BJ (cell line): ENCODE results near the gene CKAP4. TPM values are rescaled to one million over a fixed set of nuclear protein-coding genes. Genes with fewer than 3 reads are reported as not detected.

Source experiments
- CTCF ChIA-PET: fragments of 350-600 bp; formaldehyde crosslinking; extraction: SDS; loops from one replicate; lab custom pipeline; 2021; ENCODE audit warnings: antibody characterized with exemption, inconsistent platforms; lab: Yijun Ruan, JAX
- POLR2A ChIA-PET: fragments of 300-600 bp; sonication (Branson Sonifier 250); formaldehyde crosslinking; extraction: SDS; loops from one replicate; lab custom pipeline; 2021; ENCODE audit warnings: antibody characterized with exemption; lab: Charles Lee
- DNase-seq: peaks from one replicate; pipeline ENCODE4 v3.0.0-alpha.2; 2011; ENCODE audit warnings: low read depth
- H3K27me3 ChIP-seq: 2 replicates; pipeline ENCODE4 v1.6.0; 2011; ENCODE audit warnings: low read length; ENCODE audit not compliant: control insufficient read depth, insufficient read depth
- H3K36me3 ChIP-seq: 2 replicates; pipeline ENCODE4 v1.5.1; 2011; ENCODE audit warnings: low read length; ENCODE audit not compliant: control insufficient read depth, insufficient read depth
- H3K4me3 ChIP-seq: 2 replicates; pipeline ENCODE4 v1.5.1; 2011; ENCODE audit warnings: low read depth, mild to moderate bottlenecking, control low read depth, low read length
- polyA plus RNA-seq: library from polyadenylated mRNA; depleted of rRNA; stranded (reverse); fragments of >200 nt; gene quantifications from 2 replicates; pipeline ENCODE4 v1.2.3, GENCODE V29; 2011
- TF ChIP-seq, protein P1 (sequence below): IDR thresholded peaks from 2 replicates; pipeline ENCODE4 v1.5.1; 2011; ENCODE audit warnings: low read depth, mild to moderate bottlenecking, control low read depth, inconsistent platforms, low read length, moderate library complexity; ENCODE audit not compliant: insufficient read depth

CKAP4 gene
- polyA plus RNA-seq, 1 experiment: 315 TPM

DNA sequence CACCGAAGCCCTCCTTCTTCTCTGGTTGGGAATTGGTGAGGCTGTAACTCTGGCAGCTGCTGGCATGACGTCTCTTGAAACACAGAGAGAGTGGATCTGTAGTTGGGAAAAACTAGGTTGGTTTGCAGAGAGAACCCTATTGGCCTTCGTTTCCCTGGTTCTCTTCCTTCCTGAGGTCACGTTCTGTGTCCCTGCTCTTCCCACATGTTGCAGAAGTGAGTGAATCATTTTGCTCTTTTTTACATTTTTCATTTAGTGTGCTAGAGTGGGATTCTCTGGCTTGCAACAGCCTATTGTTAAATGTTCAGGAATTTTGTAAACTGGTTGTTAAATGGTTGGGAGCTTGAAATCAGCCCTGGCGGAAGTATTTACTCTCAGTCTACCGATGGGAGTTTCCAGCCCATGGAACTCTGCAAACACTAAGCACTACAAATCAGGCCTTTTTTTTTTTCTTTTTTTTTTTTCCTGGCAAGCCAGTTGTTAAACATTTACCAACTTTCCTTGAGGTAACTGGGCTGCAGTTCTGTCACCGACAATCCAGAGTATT lies 26.8 kb upstream of the CKAP4 start:
- no peaks in the 10 kb centered on the region for H3K36me3 ChIP-seq
- CTCF ChIA-PET: interaction anchor here (0.9 to 2.8 kb wide), 2 partner anchors 48 to 51 kb away, joined by 3 to 10 read pairs; no protein-coding TSS in a partner anchor
- TF ChIP-seq, protein P1, sequence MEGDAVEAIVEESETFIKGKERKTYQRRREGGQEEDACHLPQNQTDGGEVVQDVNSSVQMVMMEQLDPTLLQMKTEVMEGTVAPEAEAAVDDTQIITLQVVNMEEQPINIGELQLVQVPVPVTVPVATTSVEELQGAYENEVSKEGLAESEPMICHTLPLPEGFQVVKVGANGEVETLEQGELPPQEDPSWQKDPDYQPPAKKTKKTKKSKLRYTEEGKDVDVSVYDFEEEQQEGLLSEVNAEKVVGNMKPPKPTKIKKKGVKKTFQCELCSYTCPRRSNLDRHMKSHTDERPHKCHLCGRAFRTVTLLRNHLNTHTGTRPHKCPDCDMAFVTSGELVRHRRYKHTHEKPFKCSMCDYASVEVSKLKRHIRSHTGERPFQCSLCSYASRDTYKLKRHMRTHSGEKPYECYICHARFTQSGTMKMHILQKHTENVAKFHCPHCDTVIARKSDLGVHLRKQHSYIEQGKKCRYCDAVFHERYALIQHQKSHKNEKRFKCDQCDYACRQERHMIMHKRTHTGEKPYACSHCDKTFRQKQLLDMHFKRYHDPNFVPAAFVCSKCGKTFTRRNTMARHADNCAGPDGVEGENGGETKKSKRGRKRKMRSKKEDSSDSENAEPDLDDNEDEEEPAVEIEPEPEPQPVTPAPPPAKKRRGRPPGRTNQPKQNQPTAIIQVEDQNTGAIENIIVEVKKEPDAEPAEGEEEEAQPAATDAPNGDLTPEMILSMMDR: no peak
- DNase-seq: no peak
- POLR2A ChIA-PET: no interaction called here
- 0 out of 2 replicates have a peak, but pooled peaks cover 2% of the 10 kb centered on the region for H3K27me3 ChIP-seq
- no peak overlapping the region for H3K4me3 ChIP-seq

DNA sequence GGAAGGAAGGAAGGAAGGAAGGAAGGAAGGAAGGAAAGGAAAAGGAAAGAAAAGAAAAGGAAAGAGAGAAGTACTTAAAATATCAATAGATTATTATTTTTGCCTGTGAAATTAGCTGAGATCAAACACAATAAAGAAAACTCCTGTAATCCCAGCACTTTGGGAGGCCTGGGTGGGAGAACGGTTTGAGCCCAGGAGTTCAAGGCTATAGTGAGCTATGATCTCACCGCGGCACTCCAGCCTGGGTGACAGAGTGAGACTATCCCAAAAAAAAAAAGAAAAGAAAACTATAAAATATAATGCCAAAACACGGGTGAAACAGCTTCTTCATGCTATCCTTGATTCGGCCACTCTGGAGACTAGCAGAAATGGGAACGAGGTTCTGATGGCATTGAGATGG lies 26.2 kb upstream of the CKAP4 start:
- H3K27me3 ChIP-seq: 0 out of 2 replicates have a peak, but pooled peaks cover 2% of the 10 kb centered on the region
- H3K36me3 ChIP-seq: no peaks in the 10 kb centered on the region
- no peak overlapping the region for H3K4me3 ChIP-seq
- ChIA-PET POLR2A (interaction anchor here (0.6 kb wide), 1 partner anchor 31 kb away, joined by 3 read pairs; no protein-coding TSS in a partner anchor), CTCF (interaction anchor here (0.7 to 2.8 kb wide), 2 partner anchors 47 to 1845 kb away, joined by 3 to 10 read pairs; no protein-coding TSS in a partner anchor)
- DNase-seq: no peak
- TF ChIP-seq, protein P1: no peak

DNA sequence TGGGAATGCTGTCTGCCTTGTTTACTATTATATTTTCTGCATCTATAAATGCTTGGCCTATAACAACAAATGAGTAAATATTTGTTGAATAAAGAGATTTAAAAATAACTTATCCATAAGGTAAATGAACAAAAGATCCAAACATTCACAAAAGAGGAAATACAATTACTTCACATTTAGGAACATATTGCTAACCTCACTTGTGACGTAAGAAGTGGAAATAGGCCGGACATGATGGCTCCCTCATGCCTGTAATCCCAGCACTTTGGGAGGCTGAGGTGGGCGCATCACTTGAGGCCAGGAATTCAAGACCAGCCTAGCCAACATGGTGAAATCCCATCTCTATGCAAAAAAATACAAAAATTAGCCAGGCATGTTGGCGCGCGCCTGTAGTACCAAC lies 25.7 kb upstream of the CKAP4 start:
- ChIA-PET CTCF (interaction anchor here (0.7 to 2.7 kb wide), 4 partner anchors 9 to 1844 kb away, joined by 3 to 14 read pairs (median 6); no protein-coding TSS in a partner anchor), POLR2A (interaction anchor here (0.6 kb wide), 1 partner anchor 31 kb away, joined by 3 read pairs; no protein-coding TSS in a partner anchor)
- DNase-seq: no peak
- no peak overlapping the region for H3K4me3 ChIP-seq
- TF ChIP-seq, protein P1: no peak
- 0 out of 2 replicates have a peak, but pooled peaks cover 2% of the 10 kb centered on the region for H3K27me3 ChIP-seq
- H3K36me3 ChIP-seq: no peaks in the 10 kb centered on the region

DNA sequence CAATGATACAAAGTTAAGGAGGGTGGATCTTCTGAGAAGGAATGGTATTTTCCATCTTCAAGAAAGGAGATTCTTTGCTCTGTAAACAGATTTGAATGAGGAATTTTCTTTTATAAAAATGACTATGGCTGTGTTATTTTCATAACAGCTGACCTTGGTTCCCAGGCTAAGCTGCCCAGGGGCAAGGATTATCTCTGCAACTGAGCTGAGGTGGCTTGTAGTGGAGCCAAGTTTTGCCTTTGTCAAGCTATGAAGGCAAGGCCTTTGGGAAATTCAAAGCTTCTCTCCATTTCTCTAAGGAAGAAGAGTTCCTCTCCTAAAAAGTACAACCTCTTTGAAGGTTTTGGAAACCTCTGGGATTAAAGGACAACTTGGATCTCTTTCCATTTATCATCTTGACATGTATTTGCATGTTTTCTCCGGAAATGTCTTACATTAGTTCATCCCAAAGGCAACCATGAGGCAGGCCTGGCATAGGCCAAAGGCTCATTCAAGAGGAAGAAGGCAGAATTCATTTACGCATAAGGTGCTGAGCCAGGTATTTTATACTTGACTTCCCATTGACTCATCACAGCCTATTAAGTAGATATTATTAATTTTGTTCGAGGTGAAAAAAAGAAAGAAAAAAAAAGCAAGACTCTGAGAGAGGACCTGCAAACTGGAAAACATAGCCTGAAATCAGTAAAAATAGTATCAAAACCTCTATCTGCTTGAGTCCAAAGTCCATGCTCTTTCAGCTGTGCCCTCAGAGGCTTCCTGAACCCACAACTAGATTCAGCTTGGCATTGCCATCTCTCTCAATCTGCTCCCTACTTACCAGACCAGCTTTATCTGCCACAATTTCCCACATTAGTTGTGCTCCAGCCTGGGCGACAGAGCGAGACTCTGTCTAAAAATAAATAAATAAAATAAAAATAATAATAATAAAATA lies 24.0 kb upstream of the CKAP4 start:
- POLR2A ChIA-PET: interaction anchor here (1.2 kb wide), 1 partner anchor 20 kb away, joined by 5 read pairs; no protein-coding TSS in a partner anchor
- CTCF ChIA-PET: interaction anchor here (1.0 to 2.7 kb wide), 6 partner anchors 9 to 45 kb away, joined by 3 to 14 read pairs (median 4); no protein-coding TSS in a partner anchor

More for the DNA sequence above, 24.0 kb upstream of the CKAP4 start:
- Histone ChIP-seq H3K4me3 (no peak overlapping the region), H3K36me3 (no peaks in the 10 kb centered on the region), H3K27me3 (0 out of 2 replicates have a peak, but pooled peaks cover 2% of the 10 kb centered on the region)
- no peak for DNase-seq
- TF ChIP-seq, protein P1: no peak
